Embryonic facial prominence (tissue), 1 donor: ENCODE results near the gene PYCR2.

Source experiments
- DNase-seq: peaks from one replicate; pipeline ENCODE4 v3.0.0-alpha.2; 2016; ENCODE audit errors: extremely low spot score

The PYCR2 gene

GRCh38 chr1:225919906-225920305, 4.1 kb downstream of the PYCR2 start:
- DNase-seq, result no peak

DNA sequence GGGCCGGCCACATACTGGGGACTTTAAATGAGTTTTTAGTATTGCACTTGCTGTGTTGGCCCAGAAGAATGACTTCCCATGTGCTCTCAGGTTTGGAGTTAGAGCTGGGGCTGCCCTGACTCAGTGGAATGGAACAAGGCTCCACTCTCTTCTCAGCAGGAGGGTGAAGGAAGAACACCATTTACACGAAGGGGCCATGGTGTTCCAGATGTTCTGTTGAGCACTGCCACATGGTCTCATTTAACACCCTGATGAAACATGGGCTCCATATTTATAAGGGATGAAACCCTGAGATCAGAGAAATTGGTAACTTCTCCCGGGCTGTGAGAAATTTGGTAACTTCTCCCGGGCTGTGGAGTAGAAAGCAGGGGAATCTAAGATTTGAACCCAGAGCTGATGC, 5.8 kb downstream of the PYCR2 start:
- no peak for DNase-seq

DNA sequence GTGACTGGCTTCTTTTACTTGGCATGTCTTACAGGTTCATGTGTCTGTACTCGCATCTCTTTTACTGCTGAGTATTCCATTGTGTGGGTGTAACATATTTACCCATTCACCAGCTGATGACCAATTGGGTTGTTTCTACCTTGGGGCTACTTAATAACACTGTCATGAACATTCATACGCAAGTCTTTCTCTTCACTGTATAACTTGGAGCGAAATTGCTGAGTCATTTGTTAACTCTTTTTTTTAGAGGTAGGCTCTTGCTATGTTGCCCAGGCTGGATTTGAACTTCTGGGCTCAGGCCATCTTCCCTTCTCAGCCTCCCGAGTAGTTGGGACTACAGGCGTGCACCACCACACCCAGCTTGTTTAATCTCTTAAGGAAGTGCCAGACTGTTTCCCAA, 6.5 kb downstream of the PYCR2 start:
- DNase-seq, result no peak

- no peak for DNase-seq
Observed at GRCh38 chr1:225917101-225917500, 6.9 kb downstream of the PYCR2 start.

DNA sequence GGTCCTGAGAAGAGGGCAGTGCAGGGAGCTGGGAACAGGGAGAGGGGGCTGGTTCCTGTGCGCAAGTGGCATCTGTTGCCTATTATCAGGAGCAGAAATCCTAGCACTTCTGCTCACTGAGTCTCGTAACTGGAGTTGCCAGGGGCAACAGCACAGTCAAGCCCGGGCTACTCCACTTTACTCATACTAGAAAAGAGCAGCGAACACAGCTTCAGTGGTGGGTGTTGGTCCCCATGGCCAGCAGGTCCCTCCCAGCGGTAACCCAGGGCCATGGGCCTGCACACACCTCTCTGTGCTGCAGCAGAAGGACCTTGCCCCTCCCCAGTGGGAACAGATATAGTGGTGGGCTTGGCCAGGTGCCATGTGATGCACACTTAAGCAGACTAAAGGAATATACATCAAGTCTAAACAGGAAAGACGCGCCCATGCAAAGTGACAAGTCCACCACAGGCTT, 8.5 kb downstream of the PYCR2 start:
- DNase-seq, result peak; percentile 22

- no peak for DNase-seq
Observed at GRCh38 chr1:225914947-225915346, 9.1 kb downstream of the PYCR2 start.

DNA sequence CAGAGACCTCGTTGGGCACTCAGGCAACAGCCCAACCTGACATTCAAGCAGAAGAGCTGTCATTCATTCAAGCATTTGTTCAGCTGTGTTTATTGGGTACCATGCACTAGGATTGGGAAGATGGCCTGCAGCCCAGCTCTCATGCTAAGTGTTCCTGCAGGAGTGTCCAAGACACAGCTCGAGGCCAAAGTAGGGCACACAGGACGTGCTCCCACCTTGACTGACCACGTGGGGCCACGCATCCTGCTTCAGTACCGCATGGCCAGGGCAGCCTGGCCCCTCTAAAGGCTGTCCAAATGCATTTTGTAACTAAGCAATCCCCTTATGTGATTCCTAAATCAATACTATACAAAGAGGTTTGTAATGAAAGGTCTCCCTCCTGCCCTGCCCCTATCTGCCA, 9.7 kb downstream of the PYCR2 start:
- DNase-seq, result no peak

DNA sequence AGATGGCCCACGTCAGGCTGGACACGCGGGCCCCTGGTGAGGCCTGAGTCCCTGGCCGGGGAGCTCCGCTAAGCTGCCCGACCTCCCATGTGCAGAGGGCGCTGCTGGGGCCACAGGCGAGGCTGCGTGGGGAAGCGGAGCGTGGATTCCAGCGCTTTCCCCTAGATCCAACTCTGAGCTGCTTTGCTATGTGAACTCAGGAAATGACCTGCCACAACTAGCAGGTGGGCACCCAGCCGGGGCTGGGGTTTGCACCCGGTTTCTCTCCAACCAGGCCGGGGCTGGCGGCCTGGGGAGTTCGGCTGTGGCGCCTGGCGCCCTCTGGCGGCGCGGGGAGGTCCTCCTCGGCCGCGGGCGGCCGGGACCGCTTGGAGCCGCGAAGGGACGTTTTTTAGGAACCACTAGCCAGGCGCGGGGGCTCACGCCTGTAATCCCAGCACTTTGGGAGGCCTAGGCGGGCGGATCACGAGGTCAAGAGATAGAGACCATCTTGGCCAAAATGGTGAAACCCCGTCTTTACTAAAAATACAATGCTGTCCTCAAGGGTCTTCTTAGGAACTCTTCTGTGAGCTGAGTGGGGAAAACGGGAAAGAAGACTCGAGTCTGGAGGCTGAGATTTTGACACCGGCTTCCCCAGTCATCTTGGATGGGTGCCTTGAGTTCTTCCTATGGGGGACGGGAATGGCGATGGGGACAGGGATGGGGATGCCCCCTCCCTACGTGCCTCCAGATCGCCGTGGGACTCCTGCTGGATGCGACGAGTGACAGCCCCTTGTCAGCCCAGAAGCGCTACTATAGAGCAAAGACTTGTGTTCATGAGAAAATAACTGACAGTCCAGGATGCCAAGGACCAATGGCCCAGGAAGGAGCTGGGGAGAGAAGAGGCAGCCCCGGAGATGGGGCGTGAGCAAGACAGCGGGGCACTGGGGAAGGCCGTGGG, 12.6 kb downstream of the PYCR2 start:
- no peak for DNase-seq

GRCh38 chr1:225909477-225909876, 14.6 kb downstream of the PYCR2 start:
- no peak for DNase-seq

GRCh38 chr1:225908773-225909172, 15.3 kb downstream of the PYCR2 start:
- DNase-seq, result no peak

DNA sequence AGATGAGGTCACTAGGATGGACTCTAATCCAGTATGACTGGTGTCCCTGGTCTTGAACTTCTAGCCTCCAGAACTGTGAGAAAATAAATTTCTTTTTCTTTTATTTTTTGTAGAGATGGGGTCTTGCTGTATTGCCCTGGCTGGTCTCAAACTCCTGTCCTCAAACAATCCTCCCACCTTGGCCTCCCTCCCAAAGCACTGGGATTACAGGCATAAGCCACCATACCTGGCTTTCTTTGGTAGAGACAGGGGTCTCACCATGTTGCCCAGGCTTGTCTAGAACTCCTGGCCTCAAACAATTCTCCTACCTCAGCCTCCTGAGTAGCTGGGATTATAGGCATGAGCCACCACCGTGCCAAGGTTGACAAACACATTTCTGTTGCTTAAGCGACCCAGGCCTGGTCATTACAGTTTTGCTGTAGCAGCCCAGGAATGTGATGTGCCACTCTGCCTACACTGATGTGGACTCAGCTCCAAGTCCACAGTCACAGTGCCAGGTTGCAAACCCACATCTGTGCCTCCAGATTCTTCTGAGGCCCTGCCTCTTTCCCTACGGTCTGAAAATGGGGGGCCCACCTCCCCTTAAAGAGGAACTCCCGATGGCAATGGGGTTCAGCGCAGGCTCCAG, 15.9 kb downstream of the PYCR2 start:
- no peak for DNase-seq

- no peak for DNase-seq
Observed at GRCh38 chr1:225907341-225907740, 16.7 kb downstream of the PYCR2 start.

DNA sequence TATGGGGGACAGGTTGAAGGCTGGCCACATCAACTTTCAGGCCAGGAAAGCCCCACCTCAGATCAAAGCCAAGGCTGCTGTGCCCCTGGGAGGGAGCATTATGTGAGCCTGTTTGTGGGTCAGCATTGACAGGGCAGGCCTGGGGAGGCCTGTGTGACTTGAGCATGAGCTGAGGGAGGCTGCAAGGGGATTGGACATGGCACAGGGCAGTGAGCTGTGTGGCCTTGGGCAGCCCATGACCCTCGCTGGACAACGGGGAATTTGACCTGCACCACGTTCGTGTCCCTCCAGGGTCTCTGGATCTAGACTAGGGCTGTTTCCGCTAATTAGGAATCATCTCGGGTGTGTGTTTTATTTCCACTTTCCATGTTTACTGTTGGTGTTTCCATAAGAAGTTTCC, 17.6 kb downstream of the PYCR2 start:
- no peak for DNase-seq

- DNase-seq, result no peak
Observed at GRCh38 chr1:225903623-225904022, 20.4 kb downstream of the PYCR2 start.

DNA sequence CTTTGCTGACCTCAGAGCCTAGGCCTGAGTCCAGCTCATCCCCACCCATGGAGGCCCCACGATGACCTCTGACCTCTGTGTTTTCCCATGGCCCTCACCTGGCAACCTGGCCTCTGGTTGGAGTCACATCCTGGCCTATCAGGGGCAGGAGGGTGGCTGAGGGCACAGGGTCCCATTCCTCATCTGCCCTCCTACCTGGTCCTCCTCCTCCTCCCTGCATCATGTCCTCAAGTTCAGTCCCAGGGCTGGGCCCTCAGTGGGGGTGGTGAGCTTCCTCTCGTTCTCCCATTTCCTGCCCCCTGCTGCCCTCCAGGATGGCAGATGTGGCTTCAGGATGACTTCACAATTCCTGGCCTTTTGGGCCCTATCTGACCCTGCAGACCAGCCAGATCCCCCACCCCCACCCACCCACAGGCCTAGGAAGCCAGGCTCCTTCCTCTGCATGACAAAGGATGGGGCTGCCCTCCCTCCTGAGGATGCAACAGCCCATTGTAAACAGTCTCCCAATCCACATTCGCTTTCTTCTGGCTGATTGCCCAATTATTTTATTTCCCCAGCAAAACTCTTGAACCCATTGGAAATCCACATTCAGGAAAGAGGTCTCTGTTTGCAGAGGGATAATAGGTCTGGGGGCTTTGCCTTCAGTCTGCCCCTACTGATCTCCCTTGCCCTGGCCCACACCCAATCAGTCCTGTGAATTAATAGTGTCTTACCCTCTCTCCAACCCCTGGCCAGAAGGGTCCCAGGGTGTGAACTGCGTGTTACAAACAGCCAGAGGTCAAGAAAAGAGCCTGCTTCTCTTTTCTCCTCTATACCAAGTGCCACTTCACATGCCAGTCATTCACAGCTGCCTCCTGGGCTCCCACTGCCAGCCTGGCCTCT, 24.8 kb downstream of the PYCR2 start:
- no peak for DNase-seq

GRCh38 chr1:225897595-225898514, 26.2 kb downstream of the PYCR2 start:
- no peak for DNase-seq

DNA sequence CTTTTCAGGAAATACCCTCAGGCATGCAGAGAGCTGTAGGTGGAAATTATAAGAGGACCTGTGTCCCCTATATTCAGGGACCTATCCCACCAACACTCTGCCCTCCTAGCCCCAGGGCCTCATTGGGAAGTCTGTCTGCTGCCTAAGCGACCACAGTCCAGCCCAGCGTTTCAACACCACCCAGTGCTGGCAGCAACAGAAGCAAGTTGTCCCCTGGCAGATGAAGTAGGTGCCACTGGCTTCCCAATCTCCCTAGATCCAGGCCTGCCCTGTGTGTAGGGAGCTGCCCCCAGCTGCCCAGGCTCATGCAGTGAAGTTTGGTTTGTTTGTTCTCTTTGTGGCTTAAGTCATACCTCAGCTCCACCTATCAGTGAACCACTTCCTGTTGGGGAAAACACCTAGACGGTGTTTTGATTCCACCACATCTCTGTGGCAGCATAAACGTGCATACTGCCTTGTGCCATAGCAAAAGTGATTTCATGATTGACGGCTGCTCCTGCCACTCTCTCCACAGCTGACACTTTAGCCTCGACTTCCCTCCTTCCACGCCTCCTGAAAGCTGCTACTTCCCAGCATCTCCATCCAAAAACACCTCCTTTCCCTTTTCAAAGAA, 27.0 kb downstream of the PYCR2 start:
- no peak for DNase-seq

- DNase-seq, result no peak
Observed at GRCh38 chr1:225896494-225896893, 27.6 kb downstream of the PYCR2 start.

- DNase-seq, result no peak
Observed at GRCh38 chr1:225892307-225892706, 31.7 kb downstream of the PYCR2 start.

DNA sequence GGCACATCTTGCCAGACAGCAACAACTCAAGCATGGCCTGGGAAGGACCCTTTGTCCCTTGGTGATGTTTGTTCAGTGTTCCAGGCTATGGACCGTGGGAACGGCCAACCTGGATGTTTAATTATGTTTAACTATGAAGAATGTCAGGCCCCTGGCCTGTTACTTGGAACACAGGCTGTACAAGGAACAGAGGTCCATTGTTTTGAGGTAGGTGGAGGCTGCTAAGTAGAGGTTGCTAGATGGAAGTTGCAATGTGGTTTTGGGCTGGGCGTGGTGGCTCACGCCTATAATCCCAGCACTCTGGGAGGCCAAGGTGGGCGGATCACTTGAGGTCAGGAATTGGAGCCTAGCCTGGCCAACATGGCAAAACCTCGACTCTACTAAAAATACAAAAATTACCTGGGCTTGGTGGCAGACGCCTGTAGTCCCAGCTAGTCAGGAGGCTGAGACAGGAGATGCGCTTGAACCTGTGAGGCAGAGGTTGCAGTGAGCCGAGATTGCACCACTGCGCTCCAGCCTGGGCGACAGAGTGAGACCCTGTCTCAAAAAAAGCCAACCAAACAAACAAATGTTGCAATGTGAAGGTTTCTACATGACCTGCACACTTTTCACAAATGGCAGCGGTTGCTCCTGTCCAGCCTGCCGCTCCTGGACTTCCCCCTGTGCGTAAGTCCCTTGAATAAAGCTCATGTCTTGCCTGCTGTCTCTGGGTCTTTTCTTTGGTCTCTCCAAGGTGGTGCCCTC, 32.6 kb downstream of the PYCR2 start:
- no peak for DNase-seq
